Astrocyte (in vitro differentiated cells and primary cell): Measurements from ENCODE around the gene PTPRF.

Experiments used
- EZH2 ChIP-seq: IDR thresholded peaks from 2 replicates; pipeline ENCODE4 v1.6.1; 2012; ENCODE audit warnings: mild to moderate bottlenecking, low read length, inconsistent platforms; ENCODE audit not compliant: insufficient read depth
- TF ChIP-seq, protein P1 (sequence below): IDR thresholded peaks from 2 replicates; pipeline ENCODE4 v1.5.1; 2011; ENCODE audit warnings: low read depth, mild to moderate bottlenecking, inconsistent platforms, low read length, moderate library complexity; ENCODE audit not compliant: insufficient read depth

DNA sequence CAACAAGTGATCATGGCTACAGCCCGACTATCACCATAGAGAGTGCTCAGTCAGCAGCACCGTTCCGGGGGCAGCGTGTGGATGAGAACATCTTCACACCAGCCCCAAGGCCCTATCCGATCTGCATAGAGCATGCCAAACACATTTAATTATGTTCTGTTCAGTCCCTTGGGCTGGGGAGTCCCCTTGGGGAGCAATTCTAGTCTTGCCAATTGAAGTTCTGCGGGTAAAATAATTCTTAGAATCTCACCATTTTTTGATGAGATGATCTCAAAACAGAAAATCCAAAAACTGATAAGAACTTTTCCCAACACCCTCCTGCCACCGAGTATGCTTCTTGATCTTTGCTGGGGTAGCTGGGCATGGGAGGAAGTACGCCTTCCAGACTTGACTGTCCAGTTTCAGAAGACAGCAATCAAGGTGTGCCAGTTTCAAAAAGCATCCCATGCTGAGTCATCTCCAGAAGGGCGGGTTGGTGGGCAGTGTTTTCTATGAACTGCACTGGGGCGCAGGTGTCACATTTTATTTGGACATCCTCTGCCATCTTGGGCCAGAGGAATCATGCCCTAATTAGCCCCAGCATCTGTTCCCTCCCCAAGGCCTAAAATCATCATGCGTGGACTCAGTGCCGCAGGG, 20.8 kb upstream of the PTPRF start:
- TF ChIP-seq, protein P1, sequence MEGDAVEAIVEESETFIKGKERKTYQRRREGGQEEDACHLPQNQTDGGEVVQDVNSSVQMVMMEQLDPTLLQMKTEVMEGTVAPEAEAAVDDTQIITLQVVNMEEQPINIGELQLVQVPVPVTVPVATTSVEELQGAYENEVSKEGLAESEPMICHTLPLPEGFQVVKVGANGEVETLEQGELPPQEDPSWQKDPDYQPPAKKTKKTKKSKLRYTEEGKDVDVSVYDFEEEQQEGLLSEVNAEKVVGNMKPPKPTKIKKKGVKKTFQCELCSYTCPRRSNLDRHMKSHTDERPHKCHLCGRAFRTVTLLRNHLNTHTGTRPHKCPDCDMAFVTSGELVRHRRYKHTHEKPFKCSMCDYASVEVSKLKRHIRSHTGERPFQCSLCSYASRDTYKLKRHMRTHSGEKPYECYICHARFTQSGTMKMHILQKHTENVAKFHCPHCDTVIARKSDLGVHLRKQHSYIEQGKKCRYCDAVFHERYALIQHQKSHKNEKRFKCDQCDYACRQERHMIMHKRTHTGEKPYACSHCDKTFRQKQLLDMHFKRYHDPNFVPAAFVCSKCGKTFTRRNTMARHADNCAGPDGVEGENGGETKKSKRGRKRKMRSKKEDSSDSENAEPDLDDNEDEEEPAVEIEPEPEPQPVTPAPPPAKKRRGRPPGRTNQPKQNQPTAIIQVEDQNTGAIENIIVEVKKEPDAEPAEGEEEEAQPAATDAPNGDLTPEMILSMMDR = no peak
- no peak for TF ChIP-seq EZH2
